ENCODE results near the gene PRKCE. TPM values are rescaled to one million over a fixed set of nuclear protein-coding genes. Genes with fewer than 3 reads are reported as not detected.

The PRKCE gene
- total RNA-seq, 1 experiment from 2014 or later, result 1.3 TPM

- H3K27me3 ChIP-seq (ENCODE audit: insufficient read depth, low read length), result no peaks in the 10 kb centered on the region
These were observed 102.9 kb downstream of the PRKCE start for GRCh38 chr2:45754131-45755010.

More at GRCh38 chr2:45754131-45755010, 102.9 kb downstream of the PRKCE start:
- no peak overlapping the region for H3K56ac ChIP-seq (ENCODE audit: insufficient read length, low read depth, low read length)
- H3K23ac ChIP-seq (ENCODE audit: insufficient read length, low read depth, low read length), result no peak overlapping the region
- H4K20me1 ChIP-seq (ENCODE audit: control insufficient read depth, insufficient read depth, insufficient read length), result no peaks in the 10 kb centered on the region
- Mint-ChIP-seq H3K4me1 (peaks cover 8% of the 10 kb centered on the region in 2 experiments), H3K36me3 (ENCODE audit: insufficient read depth in 1 of 3, low read depth in 3 of 3) (no peaks in the 10 kb centered on the region), H3K9me3 (no peaks in the 10 kb centered on the region), H3K27me3 (ENCODE audit: low read depth) (no peaks in the 10 kb centered on the region), H3K4me3 (no peak overlapping the region), H3K27ac (no peak overlapping the region; a peak in 2 of 7 replicates)
- no peaks in the 10 kb centered on the region for H3K4me1 ChIP-seq (ENCODE audit: insufficient read depth, low read length)
- no peak for DNase-seq
- no peaks in the 10 kb centered on the region for H3K79me1 ChIP-seq (ENCODE audit: insufficient read depth, low read depth, low read length, poor library complexity, severe bottlenecking)
- H2BK5ac ChIP-seq (ENCODE audit: insufficient read length, low read length), result no peak overlapping the region
- no peak overlapping the region for H3K18ac ChIP-seq (ENCODE audit: insufficient read length, low read depth, low read length)
- no peak overlapping the region for H3K4ac ChIP-seq (ENCODE audit: low read depth, low read length)
- H3K9me3 ChIP-seq (ENCODE audit: control insufficient read depth, low read depth, low read length), result no peaks in the 10 kb centered on the region
- H4K5ac ChIP-seq (ENCODE audit: insufficient read length, low read depth, low read length), result no peak overlapping the region
- no peak overlapping the region for H2AFZ ChIP-seq (ENCODE audit: low read length)
- no peak overlapping the region for H3K9ac ChIP-seq (ENCODE audit: extremely low read depth, insufficient read length, low read length)
- H2BK15ac ChIP-seq (ENCODE audit: low read depth, low read length), result no peak overlapping the region
- H2AK5ac ChIP-seq (ENCODE audit: insufficient read length, low read length), result no peak overlapping the region
- no peak overlapping the region for H2BK120ac ChIP-seq (ENCODE audit: low read depth, low read length, poor library complexity, severe bottlenecking)
- no peak overlapping the region for H4K91ac ChIP-seq (ENCODE audit: insufficient read length, low read depth, low read length)
- H4K8ac ChIP-seq (replicated peaks; ENCODE audit: insufficient read length, low read depth, low read length), result no peak overlapping the region
- no peak overlapping the region for H3K27ac ChIP-seq (ENCODE audit: insufficient read length, low read depth, low read length)
- H3K4me2 ChIP-seq (ENCODE audit: insufficient read depth, insufficient read length, low read length), result no peak overlapping the region
- H3K79me2 ChIP-seq (ENCODE audit: insufficient read depth, low read length), result no peaks in the 10 kb centered on the region
- no peaks in the 10 kb centered on the region for H3K23me2 ChIP-seq (ENCODE audit: insufficient read length, low read depth, low read length, poor library complexity, severe bottlenecking)
- H2BK20ac ChIP-seq (ENCODE audit: low read depth, low read length, poor library complexity, severe bottlenecking), result no peak overlapping the region
- no peak overlapping the region for H2BK12ac ChIP-seq (ENCODE audit: insufficient read length, low read depth, low read length)
- TF ChIP-seq, protein P1, sequence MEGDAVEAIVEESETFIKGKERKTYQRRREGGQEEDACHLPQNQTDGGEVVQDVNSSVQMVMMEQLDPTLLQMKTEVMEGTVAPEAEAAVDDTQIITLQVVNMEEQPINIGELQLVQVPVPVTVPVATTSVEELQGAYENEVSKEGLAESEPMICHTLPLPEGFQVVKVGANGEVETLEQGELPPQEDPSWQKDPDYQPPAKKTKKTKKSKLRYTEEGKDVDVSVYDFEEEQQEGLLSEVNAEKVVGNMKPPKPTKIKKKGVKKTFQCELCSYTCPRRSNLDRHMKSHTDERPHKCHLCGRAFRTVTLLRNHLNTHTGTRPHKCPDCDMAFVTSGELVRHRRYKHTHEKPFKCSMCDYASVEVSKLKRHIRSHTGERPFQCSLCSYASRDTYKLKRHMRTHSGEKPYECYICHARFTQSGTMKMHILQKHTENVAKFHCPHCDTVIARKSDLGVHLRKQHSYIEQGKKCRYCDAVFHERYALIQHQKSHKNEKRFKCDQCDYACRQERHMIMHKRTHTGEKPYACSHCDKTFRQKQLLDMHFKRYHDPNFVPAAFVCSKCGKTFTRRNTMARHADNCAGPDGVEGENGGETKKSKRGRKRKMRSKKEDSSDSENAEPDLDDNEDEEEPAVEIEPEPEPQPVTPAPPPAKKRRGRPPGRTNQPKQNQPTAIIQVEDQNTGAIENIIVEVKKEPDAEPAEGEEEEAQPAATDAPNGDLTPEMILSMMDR (conservative IDR thresholded peaks at IDR 0.05), result no peak
- H3K14ac ChIP-seq (ENCODE audit: insufficient read depth, low read length), result no peak overlapping the region
- H3T11ph ChIP-seq (ENCODE audit: low read length), result no peak overlapping the region
- no CpG with 5 or more reads among the region's 12 CpGs for WGBS (ENCODE audit: extremely low coverage, insufficient read length, low lambda C conversion rate)
